ENCODE data around the gene SCMH1.

- TF ChIP-seq CTCF (IDR thresholded peaks at IDR 0.05) (no peak), ZBTB33 (IDR thresholded peaks at IDR 0.05; ENCODE audit: borderline replicate concordance, low read depth) (no peak), USF2 (IDR thresholded peaks at IDR 0.05; ENCODE audit: borderline replicate concordance, low read depth, low read length) (no peak), REST (IDR thresholded peaks at IDR 0.05; ENCODE audit: low read depth, low read length) (no peak), RAD21 (IDR thresholded peaks at IDR 0.05; ENCODE audit: low read length) (no peak), TCF12 (IDR thresholded peaks at IDR 0.05) (no peak), GABPA (IDR thresholded peaks at IDR 0.05; ENCODE audit: low read depth) (no peak), CHD2 (IDR thresholded peaks at IDR 0.05; ENCODE audit: low read length, partially characterized antibody) (no peak), YY1 (IDR thresholded peaks at IDR 0.05; ENCODE audit: low read depth) (no peak), JUND (IDR thresholded peaks at IDR 0.05) (no peak)
These were observed 217.2 kb downstream of the SCMH1 start for GRCh38 chr1:41024953-41025352.

Data from SK-N-SH (cell line).